Endothelial cell of umbilical vein (primary cell): ENCODE measurements around the gene SLC9C2. TPM values are rescaled to one million over a fixed set of nuclear protein-coding genes. Genes with fewer than 3 reads are reported as not detected.

Source experiments
- BruUV-seq: library from RNA; stranded (reverse); fragments of 400-500 nt; replicated peaks from 2 replicates; lab custom pipeline; 2021; lab: Mats Ljungman, UMichigan
- CTCF ChIA-PET: fragments of 300-600, 350-600 bp; sonication (Branson Sonifier 250); formaldehyde crosslinking; loops from one replicate; lab custom pipeline; 2021; ENCODE audit warnings: antibody characterized with exemption, inconsistent platforms; lab: Charles Lee
- POLR2A ChIA-PET: fragments of 300-600, 350-600 bp; sonication (Branson Sonifier 250); formaldehyde crosslinking; loops from one replicate; lab custom pipeline; 2021; ENCODE audit warnings: antibody characterized with exemption, inconsistent platforms; lab: Charles Lee
- DNase-seq: peaks from one replicate; pipeline ENCODE4 v3.0.0-alpha.2; 2011; ENCODE audit warnings: low read depth, low spot score
- FAIRE-seq: peaks from 2 replicates; lab custom pipeline; 2011; peaks lifted over from hg19 to GRCh38; lab: Jason Lieb, UNC
- H2AFZ ChIP-seq: 2 replicates; pipeline ENCODE4 v1.6.0; 2012; ENCODE audit warnings: low read depth, low read length, control low read depth, inconsistent platforms
- H3K27ac ChIP-seq: 2 replicates; pipeline ENCODE4 v1.5.1; 2011; ENCODE audit warnings: low read depth, mild to moderate bottlenecking, control low read depth, low read length, moderate library complexity; ENCODE audit not compliant: insufficient read depth
- H3K27me3 ChIP-seq, 2 experiments: 2 replicates each; pipeline versions ENCODE4 v1.6.0 to v1.6.1; 2011; ENCODE audit warnings: low read length in 2 of 2, mixed read lengths in 1 of 2; ENCODE audit not compliant: control insufficient read depth in 2 of 2, insufficient read depth in 2 of 2
- H3K36me3 ChIP-seq, 2 experiments: 2 replicates in 1 of 2; 3 replicates in 1 of 2; pipeline ENCODE4 v1.5.1; 2011; ENCODE audit warnings: low read length in 2 of 2, mild to moderate bottlenecking in 1 of 2, moderate library complexity in 1 of 2; ENCODE audit not compliant: control insufficient read depth in 2 of 2, insufficient read depth in 2 of 2; ENCODE audit errors: extremely low read depth in 1 of 2
- H3K4me1 ChIP-seq: 3 replicates; pipeline ENCODE4 v1.5.1; 2011; ENCODE audit warnings: mild to moderate bottlenecking, low read length; ENCODE audit not compliant: control insufficient read depth, insufficient read depth; ENCODE audit errors: extremely low read depth
- H3K4me2 ChIP-seq: 2 replicates; pipeline ENCODE4 v1.6.1; 2011; ENCODE audit warnings: low read length, control low read depth, mixed read lengths; ENCODE audit not compliant: insufficient read depth
- H3K4me3 ChIP-seq, 3 experiments: fragments of 200-600 bp in 1 of 3; sonication (generic), shearing (Covaris generic) in 1 of 3; replicated peaks in 1 of 3; 2 replicates each; pipeline ENCODE4 v1.5.1; 2011 to 2016; ENCODE audit warnings: control low read depth in 3 of 3, low read length in 3 of 3, mild to moderate bottlenecking in 2 of 3, inconsistent platforms in 1 of 3, low read depth in 1 of 3, moderate library complexity in 1 of 3; ENCODE audit not compliant: insufficient read depth in 1 of 3
- H3K79me2 ChIP-seq: 2 replicates; pipeline ENCODE4 v1.6.0; 2012; ENCODE audit warnings: low read length, inconsistent platforms; ENCODE audit not compliant: control insufficient read depth, insufficient read depth
- H3K9ac ChIP-seq: replicated peaks from 2 replicates; pipeline ENCODE3; 2011; ENCODE audit warnings: low read length, control low read depth; ENCODE audit not compliant: insufficient read depth; ENCODE audit errors: extremely low read depth
- H3K9me1 ChIP-seq: replicated peaks from 3 replicates; pipeline ENCODE4 v1.6.0; 2011; ENCODE audit warnings: mild to moderate bottlenecking, low read length; ENCODE audit not compliant: control insufficient read depth, insufficient read depth; ENCODE audit errors: extremely low read depth
- H3K9me3 ChIP-seq: replicated peaks from 2 replicates; pipeline ENCODE4 v1.5.1; 2012; ENCODE audit warnings: low read length, inconsistent platforms; ENCODE audit not compliant: control insufficient read depth, insufficient read depth
- H4K20me1 ChIP-seq: replicated peaks from 2 replicates; pipeline ENCODE3; 2011; ENCODE audit warnings: mild to moderate bottlenecking, low read length; ENCODE audit not compliant: control insufficient read depth, insufficient read depth; ENCODE audit errors: extremely low read depth
- EZH2 ChIP-seq: IDR thresholded peaks from 2 replicates; pipeline ENCODE4 v1.6.1; 2012; ENCODE audit warnings: borderline replicate concordance, low read depth, mild to moderate bottlenecking, moderate library complexity, low read length, inconsistent platforms; ENCODE audit not compliant: severe bottlenecking
- FOS ChIP-seq: IDR thresholded peaks from 2 replicates; pipeline ENCODE4 v1.6.1; 2011; ENCODE audit warnings: mild to moderate bottlenecking, low read length, moderate library complexity, borderline replicate concordance; ENCODE audit not compliant: insufficient read depth
- GATA2 ChIP-seq: IDR thresholded peaks from 2 replicates; pipeline ENCODE4 v1.7.0; 2011; ENCODE audit warnings: low read depth, mild to moderate bottlenecking, moderate library complexity, mixed read lengths, low read length; ENCODE audit not compliant: insufficient read length, insufficient read depth
- JUN ChIP-seq: IDR thresholded peaks from 2 replicates; pipeline ENCODE4 v1.6.1; 2011; ENCODE audit warnings: borderline replicate concordance, low read depth; ENCODE audit not compliant: insufficient read length, insufficient read depth
- MYC ChIP-seq: IDR thresholded peaks from one replicate; pipeline ENCODE4 v1.6.1; 2011; ENCODE audit warnings: mild to moderate bottlenecking, low read depth, low read length
- POLR2A ChIP-seq: IDR thresholded peaks from 2 replicates; pipeline ENCODE4 v1.6.1; 2012; ENCODE audit warnings: low read depth, mild to moderate bottlenecking, control low read depth, low read length
- POLR2AphosphoS5 ChIP-seq: IDR thresholded peaks from 2 replicates; pipeline ENCODE4 v1.6.1; 2012; ENCODE audit warnings: low read depth, mild to moderate bottlenecking, control low read depth, low read length, moderate library complexity; ENCODE audit not compliant: insufficient read depth
- dilution Hi-C: fragments of 300-500 bp; cut with MboI; formaldehyde crosslinking; loops from one replicate; pipeline ENCODE4 v1.15.0; 2019; ENCODE audit warnings: low sequenced_read_pairs; ENCODE audit not compliant: extremely low pct_ligation_motif_present
- intact Hi-C: fragments of 100-400 bp; cut with micrococcal nuclease; formaldehyde crosslinking; loops from one replicate; pipeline ENCODE4 v1.10.0; 2022
- polyA plus RNA-seq, 4 experiments: library from polyadenylated mRNA; depleted of rRNA in 3 of 4; stranded (reverse) in 3 of 4; unstranded in 1 of 4; fragments of >200 nt; gene quantifications; 2 replicates each; pipeline versions ENCODE4 v1.2.1 to v1.2.3, GENCODE V29; 2011 to 2012; ENCODE audit warnings: missing spikeins in 1 of 4
- total RNA-seq: library from RNA; stranded (reverse); gene quantifications from 2 replicates; pipeline ENCODE4 v1.2.3, GENCODE V29; 2021
- TF ChIP-seq, protein P1 (sequence below): IDR thresholded peaks from 2 replicates; pipeline ENCODE4 v1.6.1; 2011; ENCODE audit not compliant: insufficient read depth, insufficient read length
- TF ChIP-seq, protein P2 (sequence below), 2 donors: IDR thresholded peaks; 1 replicate in 1 of 2; 2 replicates in 1 of 2; pipeline ENCODE4 v1.5.1; 2011; ENCODE audit warnings: low read length in 2 of 2, mild to moderate bottlenecking in 2 of 2, moderate library complexity in 2 of 2, control low read depth in 1 of 2, inconsistent platforms in 1 of 2, low read depth in 1 of 2; ENCODE audit not compliant: insufficient read depth in 1 of 2; ENCODE audit errors: extremely low read depth in 1 of 2

The SLC9C2 gene
- total and polyA plus RNA-seq, 2 donors (not counting 3 experiments of a cell fraction or from before 2014, with no cell fraction given) = 0.15 TPM; not detected in 1

DNA sequence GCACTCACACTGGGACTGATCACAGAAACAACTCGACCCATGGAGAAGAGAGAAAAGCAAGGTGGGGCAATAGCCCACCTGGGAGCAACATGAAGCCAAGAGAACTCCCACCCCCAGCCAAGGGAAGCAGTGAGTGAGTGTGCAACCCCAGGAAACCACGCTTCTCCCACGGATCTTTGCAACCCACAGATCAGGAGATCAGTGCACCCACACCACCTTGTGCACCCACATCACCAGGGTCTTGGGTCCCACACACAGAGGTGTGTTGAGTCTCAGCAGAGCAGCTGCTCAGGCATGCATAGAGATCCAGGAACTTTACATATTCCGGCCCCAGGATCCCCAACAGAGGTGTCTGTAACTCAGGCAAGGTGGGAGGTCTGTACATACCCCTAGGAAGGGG lies 143.0 kb downstream of the SLC9C2 start:
- no peak overlapping the region for H3K4me3 ChIP-seq
- H3K36me3 ChIP-seq = peaks cover 0 to 4% of the 10 kb centered on the region in 2 experiments
- FAIRE-seq (no peak), DNase-seq (no peak)
- no peak overlapping the region for H3K9ac ChIP-seq
- H3K9me3 ChIP-seq = no peaks in the 10 kb centered on the region
- ChIA-PET POLR2A (no interaction called here), CTCF (no interaction called here)
- no peaks in the 10 kb centered on the region for H3K79me2 ChIP-seq
- no peaks in the 10 kb centered on the region for H3K27me3 ChIP-seq
- intact Hi-C loops (no loop called here), dilution Hi-C loops (no loop called here)
- no peak overlapping the region for H3K27ac ChIP-seq
- no peaks in the 10 kb centered on the region for H3K9me1 ChIP-seq
- no peak overlapping the region for H3K4me2 ChIP-seq
- H2AFZ ChIP-seq = no peak overlapping the region
- TF ChIP-seq EZH2 = no peak
- H4K20me1 ChIP-seq = no peaks in the 10 kb centered on the region
- no peaks in the 10 kb centered on the region for H3K4me1 ChIP-seq
- no TSS peak for BruUV-seq

GRCh38 chr1:173454966-173455524 lies 147.8 kb downstream of the SLC9C2 start:
- Histone ChIP-seq H3K4me1 (no peaks in the 10 kb centered on the region), H3K36me3 (no peaks in the 10 kb centered on the region), H3K9me3 (no peaks in the 10 kb centered on the region), H3K27me3 (no peaks in the 10 kb centered on the region), H3K4me3 (no peak overlapping the region), H3K9ac (no peak overlapping the region), H3K4me2 (no peak overlapping the region), H3K79me2 (no peaks in the 10 kb centered on the region), H2AFZ (no peak overlapping the region), H3K9me1 (no peaks in the 10 kb centered on the region), H3K27ac (no peak overlapping the region), H4K20me1 (no peaks in the 10 kb centered on the region)
- FAIRE-seq (no peak), DNase-seq (no peak)
- no TSS peak for BruUV-seq
- POLR2A ChIA-PET = no interaction called here
- dilution Hi-C loops (no loop called here), intact Hi-C loops (no loop called here)
- CTCF ChIA-PET = no interaction called here
- TF ChIP-seq MYC (no peak), FOS (no peak), POLR2AphosphoS5 (no peak), POLR2A (no peak), EZH2 (no peak), GATA2 (no peak), JUN (no peak)
- TF ChIP-seq, protein P1, sequence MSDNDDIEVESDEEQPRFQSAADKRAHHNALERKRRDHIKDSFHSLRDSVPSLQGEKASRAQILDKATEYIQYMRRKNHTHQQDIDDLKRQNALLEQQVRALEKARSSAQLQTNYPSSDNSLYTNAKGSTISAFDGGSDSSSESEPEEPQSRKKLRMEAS = no peak
- TF ChIP-seq, protein P2, sequence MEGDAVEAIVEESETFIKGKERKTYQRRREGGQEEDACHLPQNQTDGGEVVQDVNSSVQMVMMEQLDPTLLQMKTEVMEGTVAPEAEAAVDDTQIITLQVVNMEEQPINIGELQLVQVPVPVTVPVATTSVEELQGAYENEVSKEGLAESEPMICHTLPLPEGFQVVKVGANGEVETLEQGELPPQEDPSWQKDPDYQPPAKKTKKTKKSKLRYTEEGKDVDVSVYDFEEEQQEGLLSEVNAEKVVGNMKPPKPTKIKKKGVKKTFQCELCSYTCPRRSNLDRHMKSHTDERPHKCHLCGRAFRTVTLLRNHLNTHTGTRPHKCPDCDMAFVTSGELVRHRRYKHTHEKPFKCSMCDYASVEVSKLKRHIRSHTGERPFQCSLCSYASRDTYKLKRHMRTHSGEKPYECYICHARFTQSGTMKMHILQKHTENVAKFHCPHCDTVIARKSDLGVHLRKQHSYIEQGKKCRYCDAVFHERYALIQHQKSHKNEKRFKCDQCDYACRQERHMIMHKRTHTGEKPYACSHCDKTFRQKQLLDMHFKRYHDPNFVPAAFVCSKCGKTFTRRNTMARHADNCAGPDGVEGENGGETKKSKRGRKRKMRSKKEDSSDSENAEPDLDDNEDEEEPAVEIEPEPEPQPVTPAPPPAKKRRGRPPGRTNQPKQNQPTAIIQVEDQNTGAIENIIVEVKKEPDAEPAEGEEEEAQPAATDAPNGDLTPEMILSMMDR (IDR thresholded peaks at IDR 0.05; ENCODE audit: extremely low read depth in 1 of 2, insufficient read depth in 1 of 2, low read depth in 1 of 2, low read length in 2 of 2) = no peak
